Naive thymus-derived CD4-positive, alpha-beta T cell (primary cell): ENCODE data around the gene PDZD7. TPM values are rescaled to one million over a fixed set of nuclear protein-coding genes. Genes with fewer than 3 reads are reported as not detected.

Source experiments
- ATAC-seq: fragments of 150-1000 bp; cut with Tn5 transposase; 2 replicates; pipeline ENCODE4 v1.10.0; 2021; ENCODE audit warnings: mild to moderate bottlenecking, moderate library complexity
- CTCF ChIA-PET: fragments of 350-600 bp; sonication (Branson Sonifier 250); formaldehyde crosslinking; loops from one replicate; lab custom pipeline; 2021; ENCODE audit warnings: antibody characterized with exemption; lab: Charles Lee
- POLR2A ChIA-PET: fragments of 350-600 bp; sonication (Branson Sonifier 250); formaldehyde crosslinking; loops from one replicate; lab custom pipeline; 2021; ENCODE audit warnings: antibody characterized with exemption, inconsistent platforms; lab: Charles Lee
- DNase-seq, 9 donors: peaks; one replicate each; pipeline versions ENCODE4 v3.0.0 to v3.0.0-alpha.2; 2020 to 2022; ENCODE audit warnings: mixed read lengths in 1 of 9
- H3K27ac ChIP-seq: one replicate; pipeline ENCODE4 v1.7.0; 2013; ENCODE audit warnings: mild to moderate bottlenecking, low read depth, low read length, moderate library complexity
- H3K27me3 ChIP-seq, 2 donors: one replicate each; pipeline ENCODE4 v1.7.0; 2013; ENCODE audit warnings: low read length in 2 of 2, mild to moderate bottlenecking in 2 of 2, moderate library complexity in 2 of 2; ENCODE audit not compliant: control insufficient read depth in 2 of 2, insufficient read depth in 2 of 2
- H3K36me3 ChIP-seq, 3 experiments: 1 replicate in 2 of 3; 2 replicates in 1 of 3; pipeline ENCODE4 v1.7.0; 2013; ENCODE audit warnings: low read length in 3 of 3, mild to moderate bottlenecking in 3 of 3, moderate library complexity in 1 of 3; ENCODE audit not compliant: insufficient read depth in 3 of 3, control insufficient read depth in 2 of 3
- H3K4me1 ChIP-seq, 2 donors: one replicate each; pipeline ENCODE4 v1.7.0; 2013; ENCODE audit warnings: low read length in 2 of 2, mild to moderate bottlenecking in 2 of 2, moderate library complexity in 1 of 2; ENCODE audit not compliant: control insufficient read depth in 2 of 2, insufficient read depth in 2 of 2
- H3K4me3 ChIP-seq: 2 replicates; pipeline ENCODE4 v1.7.0; 2013; ENCODE audit warnings: mild to moderate bottlenecking, low read length
- H3K9me3 ChIP-seq, 3 experiments: 1 replicate in 2 of 3; 2 replicates in 1 of 3; pipeline ENCODE4 v1.7.0; 2013; ENCODE audit warnings: low read length in 3 of 3; ENCODE audit not compliant: control insufficient read depth in 2 of 3
- H3K27ac Mint-ChIP-seq, 9 donors: one replicate each; pipeline ENCODE4 v1.8.0; 2020 to 2022; ENCODE audit warnings: mixed read lengths in 9 of 9, mild to moderate bottlenecking in 8 of 9, moderate library complexity in 5 of 9, inconsistent platforms in 2 of 9
- H3K27me3 Mint-ChIP-seq, 5 donors: one replicate each; pipeline ENCODE4 v1.8.0; 2021 to 2022; ENCODE audit warnings: mixed read lengths in 5 of 5, mild to moderate bottlenecking in 1 of 5
- H3K36me3 Mint-ChIP-seq, 5 donors: one replicate each; pipeline ENCODE4 v1.8.0; 2020 to 2022; ENCODE audit warnings: mixed read lengths in 5 of 5, mild to moderate bottlenecking in 3 of 5, inconsistent platforms in 1 of 5
- H3K4me1 Mint-ChIP-seq, 7 donors: one replicate each; pipeline ENCODE4 v1.8.0; 2020 to 2022; ENCODE audit warnings: mixed read lengths in 7 of 7, mild to moderate bottlenecking in 3 of 7, inconsistent platforms in 1 of 7
- H3K4me3 Mint-ChIP-seq, 10 donors: one replicate each; pipeline ENCODE4 v1.8.0; 2020 to 2022; ENCODE audit warnings: mild to moderate bottlenecking in 10 of 10, mixed read lengths in 10 of 10, moderate library complexity in 6 of 10, inconsistent platforms in 2 of 10
- H3K9me3 Mint-ChIP-seq, 11 donors: one replicate each; pipeline ENCODE4 v1.8.0; 2020 to 2022; ENCODE audit warnings: mixed read lengths in 11 of 11, mild to moderate bottlenecking in 4 of 11, inconsistent platforms in 1 of 11, moderate library complexity in 1 of 11
- intact Hi-C, 2 donors: fragments of 100-400 bp; cut with micrococcal nuclease; formaldehyde crosslinking; loops; one replicate each; pipeline ENCODE4 v1.15.1; 2023
- polyA plus RNA-seq, 2 donors: library from polyadenylated mRNA; unstranded; fragments of 300-500 nt; fragmentation: Illumina TruSeq; gene quantifications; one replicate each; pipeline ENCODE4 v1.2.3, GENCODE V29; 2021
- total RNA-seq, 6 experiments: library from RNA in 5 of 6; stranded (reverse) in 5 of 6; gene quantifications; 1 replicate in 5 of 6; 2 replicates in 1 of 6; pipeline ENCODE4 v1.2.3 and lab custom pipeline; 2021 to 2026

PDZD7 gene
- total and polyA plus RNA-seq, 7 experiments from 2014 or later, result 0.65 to 2.8 (median 1.1) TPM

- Histone ChIP-seq H3K27ac (no peak overlapping the region), H3K27me3 (peaks cover 0 to 2% of the 10 kb centered on the region in 2 donors), H3K4me3 (no peak overlapping the region), H3K36me3 (no peaks in the 10 kb centered on the region), H3K9me3 (no peaks in the 10 kb centered on the region), H3K4me1 (peaks cover 0 to 5% of the 10 kb centered on the region in 2 donors)
- Mint-ChIP-seq H3K4me1 (peaks cover 9 to 28% (median 20%) of the 10 kb centered on the region in 7 donors), H3K27ac (no peak overlapping the region), H3K27me3 (peaks cover 45 to 58% (median 50%) of the 10 kb centered on the region in 5 donors), H3K9me3 (no peaks in the 10 kb centered on the region), H3K4me3 (no peak overlapping the region), H3K36me3 (no peaks in the 10 kb centered on the region)
- ChIA-PET CTCF (interaction anchor here (1.0 to 4.2 kb wide), 3 partner anchors 17 to 162 kb away, joined by 3 to 56 read pairs (median 3); partner anchors contain the start of gene LZTS2), POLR2A (interaction anchor here (1.0 to 1.1 kb wide), 2 partner anchors 15 to 20 kb away, joined by 3 read pairs; no protein-coding TSS in a partner anchor)
- ATAC-seq, result no peak
- no peak for DNase-seq
- intact Hi-C loops, result loop anchor here in 1 of 2 donors (10.0 kb wide), 1 partner anchor 272 kb away; the partner anchor contains the start of gene PAX2
Observed at GRCh38 chr10:101016814-101017213, 14.1 kb downstream of the PDZD7 start.

GRCh38 chr10:101015582-101015973 lies 15.4 kb downstream of the PDZD7 start:
- Mint-ChIP-seq H3K4me3 (no peak overlapping the region), H3K9me3 (no peaks in the 10 kb centered on the region), H3K36me3 (no peaks in the 10 kb centered on the region), H3K27ac (no peak overlapping the region), H3K27me3 (peaks cover 37 to 52% (median 46%) of the 10 kb centered on the region in 5 donors), H3K4me1 (peaks cover 9 to 28% (median 20%) of the 10 kb centered on the region in 7 donors)
- no peak for ATAC-seq
- no peak overlapping the region for H3K4me3 ChIP-seq
- no peaks in the 10 kb centered on the region for H3K9me3 ChIP-seq
- peaks cover 0 to 5% of the 10 kb centered on the region in 2 donors for H3K4me1 ChIP-seq
- no peak for DNase-seq
- POLR2A ChIA-PET, result interaction anchor here (1.5 kb wide), 1 partner anchor 18 kb away, joined by 5 read pairs; no protein-coding TSS in a partner anchor
- intact Hi-C loops, result loop anchor here in 1 of 2 donors (2.0 to 10.0 kb wide), 2 partner anchors 271 to 345 kb away; partner anchors contain the start of gene PAX2
- H3K27ac ChIP-seq, result no peak overlapping the region
- no peaks in the 10 kb centered on the region for H3K36me3 ChIP-seq
- CTCF ChIA-PET, result interaction anchor here (0.9 to 4.2 kb wide), 6 partner anchors 16 to 455 kb away, joined by 3 to 56 read pairs (median 4); partner anchors contain the start of gene LZTS2
- H3K27me3 ChIP-seq, result peaks cover 0 to 2% of the 10 kb centered on the region in 2 donors

DNA sequence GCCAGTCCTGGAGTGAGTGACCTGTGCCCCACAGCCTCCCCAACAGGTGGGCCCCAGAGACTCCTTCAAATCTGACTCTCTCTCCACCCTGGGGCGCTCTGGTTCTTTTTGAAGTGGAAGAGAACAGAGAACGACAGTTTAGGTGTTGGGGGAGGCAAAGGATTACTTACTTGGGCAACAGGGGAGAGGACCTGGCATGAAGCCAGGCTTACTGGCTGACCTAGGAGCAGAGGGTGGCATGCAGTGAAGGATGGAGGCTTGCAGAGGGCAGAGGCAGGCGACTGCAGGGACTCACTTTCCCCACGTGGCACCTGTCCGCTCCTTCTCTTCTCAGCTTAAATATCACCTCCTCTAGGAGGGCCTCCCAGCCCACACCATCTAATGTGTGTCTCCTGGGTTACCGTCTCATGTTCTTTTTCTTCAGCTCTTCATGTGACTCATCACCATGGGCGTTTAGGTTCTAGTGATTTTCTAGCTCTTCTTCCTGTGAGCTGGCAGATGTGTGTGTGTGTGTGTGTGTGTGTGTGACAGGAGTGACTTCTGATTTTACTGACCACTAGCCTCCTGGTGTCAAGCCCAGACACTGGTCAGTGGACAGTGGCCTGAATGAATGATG lies 15.9 kb downstream of the PDZD7 start:
- Mint-ChIP-seq H3K9me3 (no peaks in the 10 kb centered on the region), H3K27me3 (peaks cover 37 to 52% (median 42%) of the 10 kb centered on the region in 5 donors), H3K27ac (no peak overlapping the region), H3K36me3 (no peaks in the 10 kb centered on the region), H3K4me1 (peaks cover 9 to 28% (median 20%) of the 10 kb centered on the region in 7 donors), H3K4me3 (no peak overlapping the region)
- DNase-seq (no peak), ATAC-seq (no peak)
- peaks cover 0 to 5% of the 10 kb centered on the region in 2 donors for H3K4me1 ChIP-seq
- H3K4me3 ChIP-seq, result no peak overlapping the region
- no peaks in the 10 kb centered on the region for H3K9me3 ChIP-seq
- H3K27me3 ChIP-seq, result peaks cover 0 to 2% of the 10 kb centered on the region in 2 donors
- H3K27ac ChIP-seq, result no peak overlapping the region
- CTCF ChIA-PET, result interaction anchor here (0.5 to 4.2 kb wide), 19 partner anchors 10 to 466 kb away, joined by 3 to 56 read pairs (median 3); partner anchors contain the start of genes LZTS2, MRPL43, PDZD7 and SFXN3
- intact Hi-C loops, result loop anchor here (1.0 to 10.0 kb wide), 7 partner anchors 16 to 453 kb away; partner anchors contain the start of genes LZTS2 (in 2 of the 2), PDZD7 (in 2 of the 2), SFXN3 (in 2 of the 2) and PAX2 (in 1 of the 2)
- H3K36me3 ChIP-seq, result no peaks in the 10 kb centered on the region
- POLR2A ChIA-PET, result interaction anchor here (0.9 to 1.5 kb wide), 3 partner anchors 16 to 18 kb away, joined by 3 to 9 read pairs (median 5); partner anchors contain the start of gene LZTS2

DNA sequence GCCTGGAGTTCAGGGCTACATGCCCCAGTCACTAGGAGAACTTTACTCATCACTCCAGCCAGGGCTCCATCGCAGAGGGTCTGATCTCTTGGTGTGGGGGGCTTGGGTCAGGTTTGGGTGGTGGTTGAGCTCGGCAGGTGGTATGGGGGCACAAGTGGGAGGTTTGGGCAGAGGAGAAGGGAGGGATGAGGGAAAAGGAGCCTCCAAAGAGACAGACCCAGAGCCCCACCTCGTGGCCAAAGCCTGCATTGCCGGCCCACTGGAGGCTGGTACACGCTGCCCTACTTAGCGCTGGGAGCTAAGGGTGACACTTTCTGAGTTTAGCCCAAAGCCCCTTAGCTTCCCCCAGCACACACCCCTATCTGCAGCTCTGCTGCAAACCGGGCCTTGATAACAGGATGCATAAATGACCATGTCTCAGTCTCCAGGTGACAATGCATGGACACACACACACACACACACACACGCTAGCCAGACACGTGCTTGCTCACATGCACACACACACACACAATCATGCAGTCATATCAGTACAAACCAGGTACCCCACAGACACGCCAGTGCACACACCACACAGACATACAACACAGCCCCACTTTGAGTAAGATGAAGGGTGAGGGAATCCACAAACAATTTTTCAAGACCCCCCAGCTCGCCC lies 16.6 kb downstream of the PDZD7 start:
- H3K4me3 ChIP-seq, result no peak overlapping the region
- no peak overlapping the region for H3K27ac ChIP-seq
- Mint-ChIP-seq H3K27ac (peak overlapping the region in 4 of 9 donors; percentile 21 to 85 (median 31)), H3K9me3 (no peaks in the 10 kb centered on the region), H3K4me3 (no peak overlapping the region), H3K4me1 (peaks cover 9 to 25% (median 17%) of the 10 kb centered on the region in 7 donors), H3K27me3 (peaks cover 34 to 48% (median 38%) of the 10 kb centered on the region in 5 donors), H3K36me3 (no peaks in the 10 kb centered on the region)
- H3K9me3 ChIP-seq, result no peaks in the 10 kb centered on the region
- ChIA-PET POLR2A (interaction anchor here (0.6 to 1.0 kb wide), 3 partner anchors 15 to 18 kb away, joined by 3 to 9 read pairs (median 3); partner anchors contain the start of gene LZTS2), CTCF (interaction anchor here (0.5 to 4.2 kb wide), 22 partner anchors 10 to 818 kb away, joined by 3 to 56 read pairs (median 4); partner anchors contain the start of genes LZTS2, MRPL43, PDZD7 and SFXN3)
- peaks cover 0 to 5% of the 10 kb centered on the region in 2 donors for H3K4me1 ChIP-seq
- peak; percentile 55 to 83 (median 65) for DNase-seq
- no peaks in the 10 kb centered on the region for H3K36me3 ChIP-seq
- peaks cover 0 to 2% of the 10 kb centered on the region in 2 donors for H3K27me3 ChIP-seq
- peak; percentile 67 for ATAC-seq
- intact Hi-C loops, result loop anchor here (1.0 to 10.0 kb wide), 7 partner anchors 15 to 452 kb away; partner anchors contain the start of genes LZTS2 (in 2 of the 2), PDZD7 (in 2 of the 2), SFXN3 (in 2 of the 2) and PAX2 (in 1 of the 2)

DNA sequence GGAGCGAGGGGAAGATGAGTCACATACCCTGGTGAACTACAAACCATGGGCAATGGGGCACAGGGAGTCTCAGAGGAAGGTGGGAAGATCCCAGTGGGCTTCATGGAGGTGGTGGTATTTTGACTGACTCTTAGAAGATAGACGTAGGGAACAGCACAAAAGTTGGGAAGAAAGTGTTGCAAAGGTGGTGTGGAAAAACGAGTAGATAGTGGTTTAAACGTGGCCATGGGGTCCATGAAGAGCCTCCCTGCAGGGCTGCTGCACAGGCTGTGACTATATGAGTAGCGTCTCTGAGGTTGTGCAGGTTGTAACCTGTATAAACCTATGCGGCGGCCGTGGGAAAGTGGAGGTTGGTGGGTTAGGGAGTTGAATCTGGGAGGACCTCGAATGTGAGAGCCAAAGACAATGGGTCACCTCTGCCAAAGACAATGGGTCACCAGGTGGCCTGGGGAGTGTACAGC lies 17.5 kb downstream of the PDZD7 start:
- H3K4me1 ChIP-seq, result peaks cover 0 to 5% of the 10 kb centered on the region in 2 donors
- H3K36me3 ChIP-seq, result no peaks in the 10 kb centered on the region
- POLR2A ChIA-PET, result no interaction called here
- H3K27me3 ChIP-seq, result peaks cover 0 to 2% of the 10 kb centered on the region in 2 donors
- Mint-ChIP-seq H3K4me3 (peak overlapping the region in 1 of 10 donors; percentile 24), H3K36me3 (no peaks in the 10 kb centered on the region), H3K27me3 (peaks cover 28 to 43% (median 36%) of the 10 kb centered on the region in 5 donors), H3K27ac (peak overlapping the region in 3 of 9 donors; percentile 8 to 75 (median 41)), H3K4me1 (peaks cover 9 to 21% (median 17%) of the 10 kb centered on the region in 7 donors), H3K9me3 (no peaks in the 10 kb centered on the region)
- H3K27ac ChIP-seq, result no peak overlapping the region
- CTCF ChIA-PET, result interaction anchor here (0.7 to 4.2 kb wide), 6 partner anchors 9 to 644 kb away, joined by 4 to 56 read pairs (median 8); partner anchors contain the start of genes LZTS2, PDZD7 and SFXN3
- H3K9me3 ChIP-seq, result no peaks in the 10 kb centered on the region
- intact Hi-C loops, result loop anchor here (2.0 to 10.0 kb wide), 4 partner anchors 45 to 451 kb away; partner anchors contain the start of genes PAX2 (in 1 of the 2) and SEMA4G (in 1 of the 2)
- ATAC-seq (no peak), DNase-seq (no peak)
- no peak overlapping the region for H3K4me3 ChIP-seq
